ENCODE data around the gene NPR2.

GRCh38 chr9:35820076-35820475 is 28.7 kb downstream of the NPR2 start:
- TF ChIP-seq CTCF (IDR thresholded peaks at IDR 0.05), result no peak
- no peak for TF ChIP-seq POLR2A (IDR thresholded peaks at IDR 0.05)
